HEK293 (cell line): ENCODE results near the gene FREM1.

Experiments used
- CTCF ChIA-PET: fragments of 350-600 bp; formaldehyde crosslinking; extraction: SDS; loops from one replicate; lab custom pipeline; 2021; ENCODE audit warnings: antibody characterized with exemption; lab: Yijun Ruan, JAX
- POLR2A ChIA-PET: fragments of 300-600 bp; formaldehyde crosslinking; extraction: SDS; loops from one replicate; lab custom pipeline; 2020; ENCODE audit warnings: antibody characterized with exemption, inconsistent platforms; lab: Yijun Ruan, JAX
- H3K27ac ChIP-seq: fragments of 200-500 bp; sonication (Bioruptor generic); 2 replicates; pipeline ENCODE4 v1.5.1; 2014; ENCODE audit warnings: low read depth, low read length, control low read depth, inconsistent platforms; ENCODE audit errors: extremely low read depth
- H3K36me3 ChIP-seq, 2 experiments: fragments of 200-500 bp in 1 of 2; sonication (Bioruptor generic) in 1 of 2; 1 replicate in 1 of 2; 2 replicates in 1 of 2; pipeline ENCODE4 v1.5.1; 2014 to 2017; ENCODE audit warnings: inconsistent platforms in 2 of 2, low read length in 2 of 2; ENCODE audit not compliant: control insufficient read depth in 2 of 2, insufficient read depth in 1 of 2
- H3K4me1 ChIP-seq: fragments of 200-500 bp; sonication (Bioruptor generic); 2 replicates; pipeline ENCODE4 v1.5.1; 2014; ENCODE audit warnings: mild to moderate bottlenecking, low read length, inconsistent platforms; ENCODE audit not compliant: control insufficient read depth, insufficient read depth
- H3K4me3 ChIP-seq: 2 replicates; pipeline ENCODE4 v1.5.1; 2011; ENCODE audit warnings: low read depth, mild to moderate bottlenecking, control low read depth, low read length, moderate library complexity
- H3K9me3 ChIP-seq: fragments of 200-500 bp; sonication (Bioruptor generic); 2 replicates; pipeline ENCODE4 v1.5.1; 2014; ENCODE audit warnings: low read depth, low read length, inconsistent platforms; ENCODE audit not compliant: control insufficient read depth, insufficient read depth
- HIC1 ChIP-seq: fragments of 450-650 bp; formaldehyde crosslinking; IDR thresholded peaks from 2 replicates; pipeline ENCODE4 v1.5.1; 2016; ENCODE audit warnings: missing biosample characterization, missing genetic modification characterization
- IKZF3 ChIP-seq: fragments of 450-650 bp; IDR thresholded peaks from 2 replicates; pipeline ENCODE4 v1.5.0; 2018; ENCODE audit warnings: missing biosample characterization, mild to moderate bottlenecking, missing genetic modification characterization, moderate library complexity
- KLF8 ChIP-seq: fragments of 450-650 bp; formaldehyde crosslinking; IDR thresholded peaks from 2 replicates; pipeline ENCODE4 v1.5.1; 2016; ENCODE audit warnings: missing biosample characterization, missing genetic modification characterization
- KLF9 ChIP-seq: fragments of 450-650 bp; formaldehyde crosslinking; IDR thresholded peaks from 2 replicates; pipeline ENCODE4 v1.5.1; 2016; ENCODE audit warnings: missing biosample characterization, missing genetic modification characterization, low read depth
- OVOL3 ChIP-seq: fragments of 450-650 bp; formaldehyde crosslinking; IDR thresholded peaks from 2 replicates; pipeline ENCODE4 v1.5.1; 2016; ENCODE audit warnings: missing biosample characterization, missing genetic modification characterization
- ZBTB48 ChIP-seq: fragments of 450-650 bp; formaldehyde crosslinking; IDR thresholded peaks from 2 replicates; pipeline ENCODE4 v1.5.1; 2016; ENCODE audit warnings: missing biosample characterization, missing genetic modification characterization
- ZFP37 ChIP-seq: fragments of 450-650 bp; formaldehyde crosslinking; IDR thresholded peaks from 2 replicates; pipeline ENCODE4 v1.5.1; 2016; ENCODE audit warnings: missing biosample characterization, missing genetic modification characterization
- ZIC2 ChIP-seq: fragments of 450-650 bp; formaldehyde crosslinking; IDR thresholded peaks from 2 replicates; pipeline ENCODE4 v1.5.1; 2016; ENCODE audit warnings: missing biosample characterization, missing genetic modification characterization
- ZNF140 ChIP-seq: fragments of 450-650 bp; formaldehyde crosslinking; IDR thresholded peaks from 2 replicates; pipeline ENCODE4 v1.5.1; 2016; ENCODE audit warnings: missing biosample characterization, missing genetic modification characterization
- ZNF350 ChIP-seq: fragments of 450-650 bp; formaldehyde crosslinking; IDR thresholded peaks from 2 replicates; pipeline ENCODE4 v1.5.0; 2017; ENCODE audit warnings: missing biosample characterization, mild to moderate bottlenecking, missing genetic modification characterization
- ZNF362 ChIP-seq: fragments of 450-650 bp; formaldehyde crosslinking; IDR thresholded peaks from 2 replicates; pipeline ENCODE4 v1.5.1; 2016; ENCODE audit warnings: missing biosample characterization, missing genetic modification characterization
- ZNF398 ChIP-seq: fragments of 450-650 bp; formaldehyde crosslinking; IDR thresholded peaks from 2 replicates; pipeline ENCODE4 v1.5.1; 2017; ENCODE audit warnings: missing biosample characterization, missing genetic modification characterization
- ZNF426 ChIP-seq: fragments of 450-650 bp; formaldehyde crosslinking; IDR thresholded peaks from 2 replicates; pipeline ENCODE4 v1.5.1; 2017; ENCODE audit warnings: missing biosample characterization, missing genetic modification characterization, mild to moderate bottlenecking, inconsistent platforms, moderate library complexity
- ZNF48 ChIP-seq: fragments of 450-650 bp; formaldehyde crosslinking; IDR thresholded peaks from 2 replicates; pipeline ENCODE4 v1.5.1; 2016; ENCODE audit warnings: missing biosample characterization, missing genetic modification characterization
- ZNF830 ChIP-seq: fragments of 450-650 bp; IDR thresholded peaks from 2 replicates; pipeline ENCODE4 v1.5.0; 2018; ENCODE audit warnings: missing biosample characterization, missing genetic modification characterization, low read depth, mild to moderate bottlenecking, moderate library complexity

Gene FREM1

GRCh38 chr9:14926941-14927624 lies 16.9 kb upstream of the FREM1 start:
- no peaks in the 10 kb centered on the region for H3K4me1 ChIP-seq
- no peak overlapping the region for H3K4me3 ChIP-seq
- H3K27ac ChIP-seq, result no peak overlapping the region
- H3K9me3 ChIP-seq, result no peaks in the 10 kb centered on the region
- ChIA-PET CTCF (no interaction called here), POLR2A (interaction anchor here (0.6 kb wide), 1 partner anchor 66 kb away, joined by 3 read pairs; no protein-coding TSS in a partner anchor)
- H3K36me3 ChIP-seq, result no peaks in the 10 kb centered on the region
- TF ChIP-seq HIC1 (tag by site-specific recombination) (no peak), ZIC2 (tag by site-specific recombination) (0 out of 2 replicates have a peak, but pooled peaks have one; percentile 34)

GRCh38 chr9:14924230-14925219 lies 14.3 kb upstream of the FREM1 start:
- ChIA-PET CTCF (no interaction called here), POLR2A (no interaction called here)
- Histone ChIP-seq H3K36me3 (no peaks in the 10 kb centered on the region), H3K4me3 (no peak overlapping the region), H3K27ac (no peak overlapping the region), H3K9me3 (no peaks in the 10 kb centered on the region), H3K4me1 (no peaks in the 10 kb centered on the region)
- no peak for TF ChIP-seq ZFP37 (tag by site-specific recombination)
- no peak for TF ChIP-seq ZNF426 (tag by site-specific recombination)
- TF ChIP-seq IKZF3 (tag by site-specific recombination), result no peak
- TF ChIP-seq OVOL3 (tag by site-specific recombination), result no peak
- no peak for TF ChIP-seq ZNF362
- TF ChIP-seq ZBTB48 (tag by site-specific recombination), result no peak
- no peak for TF ChIP-seq ZNF140 (tag by site-specific recombination)
- no peak for TF ChIP-seq ZNF398 (tag by site-specific recombination)
- TF ChIP-seq KLF9 (tag by site-specific recombination), result no peak
- no peak for TF ChIP-seq ZNF350
- TF ChIP-seq ZNF48, result no peak
- TF ChIP-seq KLF8 (tag by site-specific recombination), result no peak
- TF ChIP-seq ZNF830 (tag by site-specific recombination), result no peak
